Heart right ventricle (tissue), 16 donors: Measurements from ENCODE around the gene CLCN6. TPM values are rescaled to one million over a fixed set of nuclear protein-coding genes. Genes with fewer than 3 reads are reported as not detected.

Source experiments
- ATAC-seq, 8 donors: fragments of 200-7000 bp; cut with Tn5 transposase; one replicate each; pipeline ENCODE4 v1.9.1; 2020; ENCODE audit warnings: mild to moderate bottlenecking in 8 of 8, moderate library complexity in 8 of 8, moderate number of reproducible peaks in 1 of 8
- DNase-seq, 2 donors: peaks; one replicate each; pipeline ENCODE4 v3.0.0-alpha.2; 2020
- H3K27ac ChIP-seq, 10 donors: fragments of 200-600 bp; sonication (generic) in 2 of 10; one replicate each; pipeline versions ENCODE4 v1.5.0 to v1.8.0; 2020 to 2022; ENCODE audit warnings: mild to moderate bottlenecking in 3 of 10
- H3K27me3 ChIP-seq, 7 donors: fragments of 200-600 bp; one replicate each; pipeline ENCODE4 v1.8.0; 2021 to 2022; ENCODE audit warnings: mild to moderate bottlenecking in 2 of 7
- H3K36me3 ChIP-seq, 9 donors: fragments of 200-600 bp; sonication (generic) in 1 of 9; one replicate each; pipeline versions ENCODE4 v1.5.0 to v1.8.0; 2020 to 2022; ENCODE audit warnings: mild to moderate bottlenecking in 2 of 9
- H3K4me1 ChIP-seq, 9 donors: fragments of 200-600 bp; sonication (generic) in 1 of 9; one replicate each; pipeline versions ENCODE4 v1.5.0 to v1.8.0; 2020 to 2022; ENCODE audit warnings: mild to moderate bottlenecking in 4 of 9
- H3K4me3 ChIP-seq, 10 donors: fragments of 200-600 bp; sonication (generic) in 2 of 10; one replicate each; pipeline versions ENCODE4 v1.5.0 to v1.8.0; 2020 to 2022; ENCODE audit warnings: mild to moderate bottlenecking in 7 of 10, moderate library complexity in 2 of 10
- H3K9me3 ChIP-seq, 11 donors: fragments of 200-600 bp in 10 of 11; sonication (generic) in 2 of 11; one replicate each; pipeline versions ENCODE4 v1.5.0 to v1.8.0; 2013 to 2022; ENCODE audit warnings: mild to moderate bottlenecking in 2 of 11, control low read depth in 1 of 11, moderate library complexity in 1 of 11
- CTCF ChIP-seq, 9 donors: fragments of 200-600 bp; sonication (generic) in 2 of 9; IDR thresholded peaks; one replicate each; pipeline versions ENCODE4 v1.5.0 to v1.8.0; 2021 to 2022; ENCODE audit warnings: antibody characterized with exemption in 9 of 9, mild to moderate bottlenecking in 5 of 9, moderate library complexity in 1 of 9
- WGBS, 2 donors: extraction: QIAGEN DNeasy Blood & Tissue Kit; methylation state at CpG; one replicate each; pipeline ENCODE4 v1.1.7; 2013; ENCODE audit warnings: inconsistent platforms in 1 of 2; 5-methylcytosine and 5-hydroxymethylcytosine counted together
- intact Hi-C, 10 donors: fragments of 100-400 bp; cut with DNase I; formaldehyde crosslinking; loops; one replicate each; pipeline versions ENCODE4 v1.11.1 to v1.14.2; 2022
- polyA plus RNA-seq, 2 donors: library from polyadenylated mRNA; stranded (reverse); fragments of 200-250 nt; gene quantifications; one replicate each; pipeline ENCODE4 v1.2.3, GENCODE V29; 2013
- total RNA-seq, 10 donors: library from RNA; stranded (reverse); fragmentation: NEBNext Ultra II Directional in 3 of 10; extraction: Animal tissue kit (Norgen Biotek cat#: 25700) in 3 of 10; gene quantifications; one replicate each; pipeline versions ENCODE4 v1.2.1 to v1.2.4, GENCODE V29; 2021 to 2023
- donor health status: Arrhythmogenic right ventricular cardiomyopathy.
- donor health status: ischemic (EF 13 %, LVEDD 7.1; RV severe dilation, severe dysfunction).
- donor health status: healthy with polysubstance abuse.
- donor health status: DM: no; HTN: yes; CAD: no.
- donor health status: DM: no; HTN: no; CAD: no.
- donor health status: ischemic (EF 25% LVEDD 6.9; RV normal size, moderate dysfunction).
- donor health status: ischemic (EF 25% LVEDD 5.7; RV mildly dilated, moderate dysfunction).
- donor health status: healthy.
- donor health status: DM: yes; HTN: yes; CAD: no.
- donor health status: Ischemic cardiomyopathy.
- donor health status: ischemic (EF 35%, LVEDD 5.7; RV mildly dilated, moderate dysfunction).
- donor health status: nonischemic (EF 11% LVEDD 7.7; RV severe dilation, severe dysfunction).
- donor health status: DM: yes; HTN: yes; CAD: no.
- donor health status: PGD.
- donor health status: ischemic (EF 29% LVEDD 5.4; RV normal size, mild dysfunction).
- donor health status: nonischemic (EF 23%, LVEDD 6.1; RV moderate dilation, normal function).

CLCN6 gene
- total and polyA plus RNA-seq, 12 donors, result 9.1 to 20.9 (median 16.2) TPM

- intact Hi-C loops, result loop anchor here in 5 of 10 donors (10.0 kb wide), 2 partner anchors 131 to 191 kb away; no protein-coding TSS in a partner anchor
- Histone ChIP-seq H3K36me3 (peaks cover 8 to 100% (median 86%) of the 10 kb centered on the region in 9 donors), H3K9me3 (no peaks in the 10 kb centered on the region), H3K27me3 (no peaks in the 10 kb centered on the region), H3K4me3 (no peak overlapping the region), H3K27ac (no peak overlapping the region), H3K4me1 (peaks cover 0 to under 1% (median 0%) of the 10 kb centered on the region in 9 donors)
- DNase-seq, result no peak
- no peak for TF ChIP-seq CTCF (IDR thresholded peaks at IDR 0.05)
- WGBS, 2 donors, result 93% methylated on average over 8 of the region's 8 CpGs
- no peak for ATAC-seq
Measured at GRCh38 chr1:11833497-11833896, 27.5 kb downstream of the CLCN6 start.

GRCh38 chr1:11833900-11834299, 27.9 kb downstream of the CLCN6 start:
- no peak overlapping the region for H3K4me3 ChIP-seq
- H3K27me3 ChIP-seq, result no peaks in the 10 kb centered on the region
- 94 to 96% methylated on average over 13 of the region's 13 CpGs for WGBS, 2 donors
- no peaks in the 10 kb centered on the region for H3K9me3 ChIP-seq
- intact Hi-C loops, result loop anchor here in 5 of 10 donors (10.0 kb wide), 2 partner anchors 131 to 191 kb away; no protein-coding TSS in a partner anchor
- peaks cover 8 to 100% (median 83%) of the 10 kb centered on the region in 9 donors for H3K36me3 ChIP-seq
- H3K27ac ChIP-seq, result no peak overlapping the region
- no peak for ATAC-seq
- peaks cover 0 to 5% (median 0%) of the 10 kb centered on the region in 9 donors for H3K4me1 ChIP-seq
- TF ChIP-seq CTCF (IDR thresholded peaks at IDR 0.05), result no peak
- no peak for DNase-seq

DNA sequence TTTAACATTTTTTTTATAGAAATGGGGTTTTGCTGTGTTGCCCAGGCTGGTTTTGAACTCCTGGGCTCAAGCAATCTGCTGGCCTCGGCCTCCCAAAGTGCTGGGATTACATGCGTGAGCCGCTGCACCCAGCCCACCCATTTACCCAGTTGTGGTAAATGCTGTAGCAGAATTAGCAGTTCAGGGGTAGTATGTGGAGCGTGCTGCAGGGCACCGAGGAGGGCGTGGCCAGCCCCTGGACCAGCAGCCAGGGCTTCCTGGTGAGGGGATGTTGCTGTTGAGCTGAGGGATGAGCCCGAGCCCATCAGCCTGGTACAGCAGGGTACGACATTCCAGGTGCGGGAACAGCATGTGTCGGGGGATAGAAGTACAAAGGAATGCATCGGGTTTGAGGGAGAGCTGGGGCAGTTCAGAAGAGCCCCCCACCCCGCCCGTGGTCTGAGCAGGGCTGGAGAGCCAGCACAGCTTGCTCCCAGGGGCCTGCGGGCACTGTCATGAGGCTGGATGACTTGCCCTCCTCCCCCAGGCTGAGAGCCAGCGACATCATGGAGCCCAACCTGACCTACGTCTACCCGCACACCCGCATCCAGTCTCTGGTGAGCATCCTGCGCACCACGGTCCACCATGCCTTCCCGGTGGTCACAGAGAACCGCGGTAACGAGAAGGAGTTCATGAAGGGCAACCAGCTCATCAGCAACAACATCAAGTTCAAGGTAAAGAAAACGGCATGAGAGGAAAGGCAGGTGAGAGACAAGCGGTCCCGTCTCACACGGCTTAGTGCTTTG, 29.6 kb downstream of the CLCN6 start:
- no peak overlapping the region for H3K27ac ChIP-seq
- no peaks in the 10 kb centered on the region for H3K27me3 ChIP-seq
- no peak for TF ChIP-seq CTCF (IDR thresholded peaks at IDR 0.05)
- intact Hi-C loops, result loop anchor here in 8 of 10 donors (2.0 to 10.0 kb wide), 5 partner anchors 129 to 195 kb away; no protein-coding TSS in a partner anchor
- no peaks in the 10 kb centered on the region for H3K9me3 ChIP-seq
- DNase-seq, result no peak
- no peak overlapping the region for H3K4me3 ChIP-seq
- H3K4me1 ChIP-seq, result peaks cover 0 to 20% (median 0%) of the 10 kb centered on the region in 9 donors
- no peak for ATAC-seq
- WGBS, 2 donors, result 93 to 94% methylated on average over 27 to 28 of the region's 28 CpGs
- H3K36me3 ChIP-seq, result peaks cover 5 to 100% (median 77%) of the 10 kb centered on the region in 9 donors

DNA sequence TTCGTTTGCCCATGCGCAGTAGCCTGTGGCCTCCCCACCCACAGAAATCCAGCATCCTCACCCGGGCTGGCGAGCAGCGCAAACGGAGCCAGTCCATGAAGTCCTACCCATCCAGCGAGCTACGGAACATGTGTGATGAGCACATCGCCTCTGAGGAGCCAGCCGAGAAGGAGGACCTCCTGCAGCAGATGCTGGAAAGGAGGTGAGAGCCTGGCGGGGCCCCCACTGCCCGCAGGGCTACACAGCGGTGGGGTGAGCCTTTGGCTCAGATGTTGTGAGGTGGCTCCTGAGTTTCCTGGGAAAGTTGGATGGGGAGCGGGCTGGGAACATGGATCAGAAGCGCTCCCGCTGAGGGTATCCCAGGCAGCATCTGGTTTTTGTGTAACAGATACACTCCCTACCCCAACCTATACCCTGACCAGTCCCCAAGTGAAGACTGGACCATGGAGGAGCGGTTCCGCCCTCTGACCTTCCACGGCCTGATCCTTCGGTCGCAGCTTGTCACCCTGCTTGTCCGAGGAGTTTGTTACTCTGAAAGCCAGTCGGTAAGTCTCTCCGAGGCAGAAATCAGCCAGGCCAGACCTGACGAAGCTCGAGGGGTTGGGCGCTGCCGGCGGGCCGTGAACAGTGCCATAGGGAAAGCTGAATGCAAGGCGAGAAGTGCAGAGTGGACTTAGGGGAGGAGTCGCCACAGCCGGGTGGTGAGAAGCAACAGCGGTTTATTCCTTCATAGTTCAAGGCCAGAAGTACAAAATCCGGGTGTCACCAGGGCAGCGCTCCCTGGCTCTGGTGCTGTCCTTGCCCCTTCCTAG, 31.2 kb downstream of the CLCN6 start:
- Histone ChIP-seq H3K27me3 (no peaks in the 10 kb centered on the region), H3K4me3 (no peak overlapping the region), H3K4me1 (peaks cover 0 to 35% (median 13%) of the 10 kb centered on the region in 9 donors), H3K36me3 (peaks cover 5 to 100% (median 70%) of the 10 kb centered on the region in 9 donors), H3K9me3 (no peaks in the 10 kb centered on the region), H3K27ac (no peak overlapping the region)
- intact Hi-C loops, result loop anchor here in 8 of 10 donors (2.0 to 10.0 kb wide), 5 partner anchors 128 to 194 kb away; no protein-coding TSS in a partner anchor
- TF ChIP-seq CTCF (IDR thresholded peaks at IDR 0.05), result no peak
- 89 to 90% methylated on average over 36 of the region's 36 CpGs for WGBS, 2 donors
- DNase-seq (no peak), ATAC-seq (no peak)
